PC-3 (cell line): Measurements from ENCODE around the gene TPO. TPM values are rescaled to one million over a fixed set of nuclear protein-coding genes. Genes with fewer than 3 reads are reported as not detected.

Source experiments
- ATAC-seq: fragments of 200-7000 bp; cut with Tn5 transposase; 2 replicates; pipeline ENCODE4 v1.9.1; 2020; ENCODE audit warnings: mild to moderate bottlenecking, moderate library complexity
- BruUV-seq: library from RNA; stranded (reverse); fragments of 400-500 nt; replicated peaks from 2 replicates; lab custom pipeline; 2021; lab: Mats Ljungman, UMichigan
- CTCF ChIA-PET: fragments of 300-600 bp; sonication (Branson Sonifier 250); formaldehyde crosslinking; loops from one replicate; lab custom pipeline; 2022; ENCODE audit warnings: antibody characterized with exemption; lab: Charles Lee
- POLR2A ChIA-PET: fragments of 300-600 bp; sonication (Branson Sonifier 250); formaldehyde crosslinking; loops from one replicate; lab custom pipeline; 2022; ENCODE audit warnings: antibody characterized with exemption; ENCODE audit not compliant: unreplicated experiment; lab: Charles Lee
- DNase-seq: peaks from one replicate; pipeline ENCODE4 v3.0.0-alpha.2; 2015
- H2AFZ ChIP-seq: fragments of 300-600 bp; sonication (generic); 2 replicates; pipeline ENCODE4 v1.6.0; 2016; ENCODE audit warnings: antibody characterized with exemption, low read length
- H3F3A ChIP-seq: fragments of 300-600 bp; sonication (generic); one replicate; pipeline ENCODE4 v1.6.0; 2017; ENCODE audit warnings: antibody characterized with exemption, low read length, control low read depth, mild to moderate bottlenecking; ENCODE audit not compliant: unreplicated experiment
- H3K27ac ChIP-seq: fragments of 300-600 bp; sonication (generic); 2 replicates; pipeline ENCODE4 v1.5.1; 2016; ENCODE audit warnings: mild to moderate bottlenecking, low read length
- H3K27me3 ChIP-seq: fragments of 300-600 bp; sonication (generic); 2 replicates; pipeline ENCODE4 v1.6.1; 2016; ENCODE audit warnings: low read length, mixed read lengths
- H3K36me3 ChIP-seq: fragments of 300-600 bp; sonication (generic); 2 replicates; pipeline ENCODE4 v1.6.1; 2016; ENCODE audit warnings: low read depth, mixed run types, low read length, mixed read lengths
- H3K4me1 ChIP-seq: fragments of 300-600 bp; sonication (generic); 2 replicates; pipeline ENCODE4 v1.5.1; 2016; ENCODE audit warnings: low read length; ENCODE audit not compliant: insufficient read depth
- H3K4me2 ChIP-seq: fragments of 300-600 bp; sonication (generic); 2 replicates; pipeline ENCODE4 v1.6.0; 2016; ENCODE audit warnings: low read length
- H3K4me3 ChIP-seq: fragments of 300-600 bp; sonication (generic); 2 replicates; pipeline ENCODE4 v1.5.1; 2016; ENCODE audit warnings: mild to moderate bottlenecking, low read length, mixed read lengths
- H3K79me2 ChIP-seq: fragments of 300-600 bp; sonication (generic); 2 replicates; pipeline ENCODE4 v1.6.1; 2017; ENCODE audit warnings: low read length, mixed read lengths
- H3K9ac ChIP-seq: fragments of 300-600 bp; sonication (generic); 2 replicates; pipeline ENCODE4 v1.6.0; 2016; ENCODE audit warnings: mild to moderate bottlenecking, low read length
- H3K9me2 ChIP-seq: fragments of 300-600 bp; sonication (generic); replicated peaks from 2 replicates; pipeline ENCODE4 v1.6.1; 2016; ENCODE audit warnings: mixed run types, low read length, mixed read lengths
- H3K9me3 ChIP-seq: fragments of 300-600 bp; sonication (generic); 2 replicates; pipeline ENCODE4 v1.6.1; 2016; ENCODE audit warnings: low read length, mixed read lengths
- H4K20me1 ChIP-seq: fragments of 300-600 bp; sonication (generic); 2 replicates; pipeline ENCODE4 v1.6.1; 2016; ENCODE audit warnings: low read length, mixed read lengths
- EZH2 ChIP-seq: fragments of 300-600 bp; sonication (generic); IDR thresholded peaks from one replicate; pipeline ENCODE4 v1.6.1; 2017; ENCODE audit warnings: antibody characterized with exemption, mild to moderate bottlenecking, low read length; ENCODE audit not compliant: unreplicated experiment
- EZH2phosphoT487 ChIP-seq: fragments of 300-600 bp; sonication (generic); IDR thresholded peaks from 2 replicates; pipeline ENCODE4 v1.6.1; 2018; ENCODE audit warnings: mild to moderate bottlenecking, antibody characterized with exemption, low read length, borderline replicate concordance
- intact Hi-C: fragments of 100-400 bp; cut with micrococcal nuclease; formaldehyde crosslinking; loops from 2 replicates; pipeline ENCODE4 v1.9.0; 2023
- total RNA-seq: library from RNA; depleted of rRNA; stranded (reverse); fragments of >200 nt; gene quantifications from 2 replicates; pipeline ENCODE4 v1.2.3, GENCODE V29; 2014
- TF ChIP-seq, protein P1 (sequence below): fragments of 300-600 bp; sonication (generic); conservative IDR thresholded peaks from 2 replicates; pipeline ENCODE4 v1.5.1; 2017; ENCODE audit warnings: antibody characterized with exemption, low read depth, mild to moderate bottlenecking, low read length

The TPO gene
- total RNA-seq, 1 experiment from 2014 or later: not detected

DNA sequence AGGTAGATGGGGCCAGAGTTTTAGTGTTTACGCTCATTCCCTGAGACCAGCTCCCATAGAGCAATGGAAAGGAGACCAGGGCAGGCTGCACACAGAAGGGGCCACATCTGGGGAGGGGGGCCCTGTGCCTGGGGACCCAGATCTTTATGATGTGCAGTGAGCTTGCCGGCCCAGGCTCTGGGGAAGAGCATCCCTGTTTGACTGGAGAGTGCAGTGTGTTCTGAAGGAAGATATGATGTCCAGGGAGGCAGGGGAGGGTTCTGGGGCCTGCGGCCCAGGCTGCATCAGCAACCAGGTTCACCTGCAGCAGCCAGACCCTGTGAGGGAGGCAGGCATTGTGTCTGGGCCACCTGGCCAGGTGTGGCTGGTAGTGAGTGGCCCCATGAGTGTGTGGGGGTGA lies 13.8 kb downstream of the TPO start:
- ATAC-seq: no peak
- POLR2A ChIA-PET: no interaction called here
- no TSS peak for BruUV-seq

DNA sequence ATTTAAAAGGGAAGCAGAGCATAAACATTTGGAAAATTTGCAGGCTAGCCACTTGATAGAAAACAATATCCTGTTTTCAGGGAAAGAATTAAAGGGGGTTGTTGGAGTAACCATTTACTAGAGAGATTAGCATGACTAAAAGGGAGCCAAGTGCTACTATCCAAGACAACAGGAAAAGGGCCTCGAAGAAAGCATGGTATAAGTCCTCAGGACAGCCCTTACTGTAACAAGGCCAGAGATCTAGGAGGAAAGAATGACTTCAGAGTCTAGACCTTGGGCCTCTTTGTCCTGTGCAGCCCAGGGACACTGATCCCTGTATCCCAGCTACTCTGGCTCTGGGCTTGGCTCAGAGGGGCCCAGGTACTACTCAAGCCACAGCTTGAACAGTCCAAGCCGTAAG lies 16.6 kb downstream of the TPO start:
- no TSS peak for BruUV-seq
- Histone ChIP-seq H3K4me2 (no peak overlapping the region), H3F3A (no peaks in the 10 kb centered on the region), H3K9me3 (no peaks in the 10 kb centered on the region), H3K9me2 (no peaks in the 10 kb centered on the region), H3K4me3 (no peak overlapping the region), H3K27me3 (peaks cover 69% of the 10 kb centered on the region), H2AFZ (no peak overlapping the region), H3K27ac (no peak overlapping the region), H3K36me3 (no peaks in the 10 kb centered on the region), H3K9ac (no peak overlapping the region), H3K4me1 (no peaks in the 10 kb centered on the region), H3K79me2 (no peaks in the 10 kb centered on the region), H4K20me1 (no peaks in the 10 kb centered on the region)
- TF ChIP-seq, protein P1, sequence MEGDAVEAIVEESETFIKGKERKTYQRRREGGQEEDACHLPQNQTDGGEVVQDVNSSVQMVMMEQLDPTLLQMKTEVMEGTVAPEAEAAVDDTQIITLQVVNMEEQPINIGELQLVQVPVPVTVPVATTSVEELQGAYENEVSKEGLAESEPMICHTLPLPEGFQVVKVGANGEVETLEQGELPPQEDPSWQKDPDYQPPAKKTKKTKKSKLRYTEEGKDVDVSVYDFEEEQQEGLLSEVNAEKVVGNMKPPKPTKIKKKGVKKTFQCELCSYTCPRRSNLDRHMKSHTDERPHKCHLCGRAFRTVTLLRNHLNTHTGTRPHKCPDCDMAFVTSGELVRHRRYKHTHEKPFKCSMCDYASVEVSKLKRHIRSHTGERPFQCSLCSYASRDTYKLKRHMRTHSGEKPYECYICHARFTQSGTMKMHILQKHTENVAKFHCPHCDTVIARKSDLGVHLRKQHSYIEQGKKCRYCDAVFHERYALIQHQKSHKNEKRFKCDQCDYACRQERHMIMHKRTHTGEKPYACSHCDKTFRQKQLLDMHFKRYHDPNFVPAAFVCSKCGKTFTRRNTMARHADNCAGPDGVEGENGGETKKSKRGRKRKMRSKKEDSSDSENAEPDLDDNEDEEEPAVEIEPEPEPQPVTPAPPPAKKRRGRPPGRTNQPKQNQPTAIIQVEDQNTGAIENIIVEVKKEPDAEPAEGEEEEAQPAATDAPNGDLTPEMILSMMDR: no peak
- TF ChIP-seq EZH2 (no peak), EZH2phosphoT487 (no peak)
- DNase-seq: no peak
- ATAC-seq: no peak
- intact Hi-C loops: no loop called here
- ChIA-PET POLR2A (no interaction called here), CTCF (no interaction called here)

More for the DNA sequence above, 13.8 kb downstream of the TPO start:
- no peaks in the 10 kb centered on the region for H4K20me1 ChIP-seq
- DNase-seq: no peak
- no peak overlapping the region for H3K4me3 ChIP-seq
- H3K4me2 ChIP-seq: no peak overlapping the region
- no peaks in the 10 kb centered on the region for H3K79me2 ChIP-seq
- peaks cover 86% of the 10 kb centered on the region for H3K27me3 ChIP-seq
- no peaks in the 10 kb centered on the region for H3K9me3 ChIP-seq
- no peaks in the 10 kb centered on the region for H3K36me3 ChIP-seq
- H3K4me1 ChIP-seq: no peaks in the 10 kb centered on the region
- H2AFZ ChIP-seq: no peak overlapping the region
- no peak overlapping the region for H3K9ac ChIP-seq
- intact Hi-C loops: no loop called here
- no peak overlapping the region for H3K27ac ChIP-seq
- CTCF ChIA-PET: no interaction called here
- H3F3A ChIP-seq: no peaks in the 10 kb centered on the region
- no peak for TF ChIP-seq EZH2
- no peak for TF ChIP-seq EZH2phosphoT487
- TF ChIP-seq, protein P1: no peak
- no peaks in the 10 kb centered on the region for H3K9me2 ChIP-seq

DNA sequence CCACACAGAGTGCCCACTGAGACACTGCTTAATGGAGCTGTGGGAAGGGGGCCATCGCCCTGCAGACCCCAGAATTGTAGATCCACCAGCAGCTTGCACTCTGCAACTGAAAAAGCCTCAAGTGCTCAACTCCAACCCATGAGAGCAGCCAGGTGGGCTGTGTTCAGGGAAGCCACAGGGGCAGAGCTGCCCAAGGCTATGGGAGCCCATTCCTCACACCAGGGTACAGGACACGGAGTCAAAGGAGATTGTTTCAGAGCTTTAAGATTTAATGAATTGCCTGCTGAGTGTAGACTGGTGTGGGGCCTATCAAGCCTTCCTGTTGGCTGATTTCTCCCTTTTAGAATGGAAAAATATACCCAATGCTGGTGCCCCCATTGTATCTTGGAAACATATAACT lies 17.2 kb downstream of the TPO start:
- no TSS peak for BruUV-seq
- Histone ChIP-seq H3K27me3 (peaks cover 68% of the 10 kb centered on the region), H3K36me3 (no peaks in the 10 kb centered on the region), H3K79me2 (no peaks in the 10 kb centered on the region), H3F3A (no peaks in the 10 kb centered on the region), H3K4me2 (no peak overlapping the region), H3K9me3 (no peaks in the 10 kb centered on the region), H3K9ac (no peak overlapping the region), H2AFZ (no peak overlapping the region), H3K9me2 (no peaks in the 10 kb centered on the region), H3K4me3 (no peak overlapping the region), H3K27ac (no peak overlapping the region), H3K4me1 (no peaks in the 10 kb centered on the region), H4K20me1 (no peaks in the 10 kb centered on the region)
- POLR2A ChIA-PET: no interaction called here
- CTCF ChIA-PET: no interaction called here
- TF ChIP-seq EZH2 (no peak), EZH2phosphoT487 (no peak)
- TF ChIP-seq, protein P1: no peak
- DNase-seq (no peak), ATAC-seq (no peak)
- intact Hi-C loops: no loop called here
